Calu3 (cell line): Measurements from ENCODE around the gene TUBA4A. TPM values are rescaled to one million over a fixed set of nuclear protein-coding genes. Genes with fewer than 3 reads are reported as not detected.

Experiments
- BruUV-seq: library from RNA; stranded (reverse); fragments of 400-500 nt; replicated peaks from 2 replicates; lab custom pipeline; 2021; lab: Mats Ljungman, UMichigan
- CTCF ChIA-PET: fragments of 300-600 bp; sonication (Branson Sonifier 250); formaldehyde crosslinking; loops from one replicate; lab custom pipeline; 2022; ENCODE audit warnings: antibody characterized with exemption; lab: Charles Lee
- DNase-seq: peaks from one replicate; pipeline ENCODE4 v3.0.0; 2022
- H3K27ac Mint-ChIP-seq: one replicate; pipeline ENCODE4 v1.8.0; 2022; ENCODE audit warnings: mixed read lengths; ENCODE audit not compliant: unreplicated experiment
- H3K27me3 Mint-ChIP-seq: one replicate; pipeline ENCODE4 v1.8.0; 2022; ENCODE audit warnings: mixed read lengths; ENCODE audit not compliant: unreplicated experiment
- H3K36me3 Mint-ChIP-seq: one replicate; pipeline ENCODE4 v1.8.0; 2022; ENCODE audit warnings: mild to moderate bottlenecking, moderate library complexity, mixed read lengths; ENCODE audit not compliant: insufficient read depth, unreplicated experiment
- H3K4me1 Mint-ChIP-seq: one replicate; pipeline ENCODE4 v1.8.0; 2022; ENCODE audit warnings: mild to moderate bottlenecking, low read depth, mixed read lengths; ENCODE audit not compliant: unreplicated experiment
- H3K4me3 Mint-ChIP-seq: one replicate; pipeline ENCODE4 v1.8.0; 2022; ENCODE audit warnings: mild to moderate bottlenecking, low read depth, moderate library complexity, mixed read lengths; ENCODE audit not compliant: unreplicated experiment
- H3K9me3 Mint-ChIP-seq: one replicate; pipeline ENCODE4 v1.8.0; 2022; ENCODE audit warnings: low read depth, mixed read lengths; ENCODE audit not compliant: unreplicated experiment
- CTCF ChIP-seq: fragments of 200-600 bp; IDR thresholded peaks from one replicate; pipeline ENCODE4 v1.8.0; 2022; ENCODE audit warnings: antibody characterized with exemption; ENCODE audit not compliant: unreplicated experiment
- intact Hi-C: fragments of 100-400 bp; cut with micrococcal nuclease; formaldehyde crosslinking; loops from one replicate; pipeline ENCODE4 v1.10.0; 2022; ENCODE audit not compliant: unreplicated experiment
- total RNA-seq: library from RNA; stranded (reverse); gene quantifications from 2 replicates; pipeline ENCODE4 v1.2.3, GENCODE V29; 2022

The TUBA4A gene
- total RNA-seq, 1 experiment from 2014 or later, result 97.9 TPM

- Mint-ChIP-seq H3K4me3 (no peak overlapping the region), H3K27ac (no peak overlapping the region), H3K36me3 (peaks cover 58% of the 10 kb centered on the region), H3K4me1 (no peaks in the 10 kb centered on the region), H3K27me3 (no peaks in the 10 kb centered on the region), H3K9me3 (no peaks in the 10 kb centered on the region)
- CTCF ChIA-PET, result interaction anchor here (1.6 kb wide), 1 partner anchor 11 kb away, joined by 3 read pairs; the partner anchor contains the start of genes GLB1L and STK16
- no peak for DNase-seq
- BruUV-seq, result no TSS peak
- intact Hi-C loops, result no loop called here
- no peak for TF ChIP-seq CTCF
Measured at GRCh38 chr2:219234331-219234730, 19.4 kb downstream of the TUBA4A start.

- intact Hi-C loops, result no loop called here
- Mint-ChIP-seq H3K36me3 (peaks cover 51% of the 10 kb centered on the region), H3K9me3 (no peaks in the 10 kb centered on the region), H3K4me1 (no peaks in the 10 kb centered on the region), H3K4me3 (peak overlapping the region; percentile 99), H3K27me3 (no peaks in the 10 kb centered on the region), H3K27ac (peak overlapping the region; percentile 97)
- BruUV-seq, result TSS peak; percentile 64
- CTCF ChIA-PET, result interaction anchor here (0.7 to 1.8 kb wide), 5 partner anchors 19 to 65 kb away, joined by 3 to 7 read pairs (median 3); partner anchors contain the start of genes CNPPD1 and DNAJB2
- TF ChIP-seq CTCF, result no peak
- DNase-seq, result peak; percentile 52
Measured at GRCh38 chr2:219230059-219230540, 23.6 kb downstream of the TUBA4A start.

GRCh38 chr2:219229305-219230058 is 24.2 kb downstream of the TUBA4A start, which contains the start of the genes ANKZF1 and ATG9A:
TSS of gene ANKZF1 (plus strand) at chr2:219229806. CDS start at chr2:219230258, 452 bp downstream.
TSS of gene ATG9A (minus strand) at chr2:219229636. CDS start at chr2:219228024, 1,612 bp downstream.
- CTCF ChIA-PET, result interaction anchor here (0.7 to 1.8 kb wide), 7 partner anchors 16 to 65 kb away, joined by 3 to 7 read pairs (median 3); partner anchors contain the start of genes CNPPD1, DNAJB2, GLB1L and STK16
- no peak for TF ChIP-seq CTCF
- intact Hi-C loops, result no loop called here
- peak; percentile 98 for DNase-seq
- no TSS peak for BruUV-seq
- Mint-ChIP-seq H3K27ac (peak within 1 kb of the TSS; percentile 97), H3K36me3 (peaks cover 53% of the 10 kb centered on the region), H3K9me3 (no peaks in the 10 kb centered on the region), H3K4me3 (peak within 1 kb of the TSS; percentile 99), H3K27me3 (no peaks in the 10 kb centered on the region), H3K4me1 (no peaks in the 10 kb centered on the region)

- no peak for TF ChIP-seq CTCF
- H3K4me3 Mint-ChIP-seq, result peak overlapping the region; percentile 99
- H3K4me1 Mint-ChIP-seq, result no peaks in the 10 kb centered on the region
- H3K9me3 Mint-ChIP-seq, result no peaks in the 10 kb centered on the region
- DNase-seq, result no peak
- peaks cover 52% of the 10 kb centered on the region for H3K36me3 Mint-ChIP-seq
- CTCF ChIA-PET, result interaction anchor here (1.0 to 1.8 kb wide), 5 partner anchors 11 to 66 kb away, joined by 3 to 7 read pairs (median 4); partner anchors contain the start of genes CNPPD1, GLB1L and STK16
- intact Hi-C loops, result no loop called here
- H3K27ac Mint-ChIP-seq, result peak overlapping the region; percentile 97
- H3K27me3 Mint-ChIP-seq, result no peaks in the 10 kb centered on the region
- no TSS peak for BruUV-seq
Measured at GRCh38 chr2:219228911-219229304, 24.8 kb downstream of the TUBA4A start.
